Measurements from ENCODE around the gene CFAP119.

DNA sequence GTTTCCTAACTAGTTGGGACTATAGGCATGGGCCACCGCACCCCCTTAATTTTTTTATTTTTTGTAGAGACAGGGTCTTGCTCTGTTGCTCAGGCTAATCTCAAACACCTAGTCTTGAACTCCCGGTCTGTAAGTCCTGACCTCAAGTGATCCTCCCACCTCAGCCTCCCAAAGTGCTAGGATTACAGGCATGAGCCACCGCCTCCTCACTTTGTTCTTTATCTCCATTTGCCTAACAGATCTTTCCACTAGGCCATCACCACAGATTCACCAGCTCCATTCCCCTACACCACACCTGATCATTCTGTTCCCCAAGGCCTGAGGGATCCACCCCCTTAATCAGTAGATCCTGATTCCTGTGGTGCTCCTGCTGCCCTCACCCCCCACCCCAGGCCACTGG, 32.8 kb upstream of the CFAP119 start:
- TF ChIP-seq, protein P1, sequence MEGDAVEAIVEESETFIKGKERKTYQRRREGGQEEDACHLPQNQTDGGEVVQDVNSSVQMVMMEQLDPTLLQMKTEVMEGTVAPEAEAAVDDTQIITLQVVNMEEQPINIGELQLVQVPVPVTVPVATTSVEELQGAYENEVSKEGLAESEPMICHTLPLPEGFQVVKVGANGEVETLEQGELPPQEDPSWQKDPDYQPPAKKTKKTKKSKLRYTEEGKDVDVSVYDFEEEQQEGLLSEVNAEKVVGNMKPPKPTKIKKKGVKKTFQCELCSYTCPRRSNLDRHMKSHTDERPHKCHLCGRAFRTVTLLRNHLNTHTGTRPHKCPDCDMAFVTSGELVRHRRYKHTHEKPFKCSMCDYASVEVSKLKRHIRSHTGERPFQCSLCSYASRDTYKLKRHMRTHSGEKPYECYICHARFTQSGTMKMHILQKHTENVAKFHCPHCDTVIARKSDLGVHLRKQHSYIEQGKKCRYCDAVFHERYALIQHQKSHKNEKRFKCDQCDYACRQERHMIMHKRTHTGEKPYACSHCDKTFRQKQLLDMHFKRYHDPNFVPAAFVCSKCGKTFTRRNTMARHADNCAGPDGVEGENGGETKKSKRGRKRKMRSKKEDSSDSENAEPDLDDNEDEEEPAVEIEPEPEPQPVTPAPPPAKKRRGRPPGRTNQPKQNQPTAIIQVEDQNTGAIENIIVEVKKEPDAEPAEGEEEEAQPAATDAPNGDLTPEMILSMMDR (IDR thresholded peaks at IDR 0.05; ENCODE audit: insufficient read depth, low read length, poor library complexity, severe bottlenecking), result no peak
- TF ChIP-seq EZH2phosphoT487 (conservative IDR thresholded peaks at IDR 0.05; ENCODE audit: low read length), result no peak

Measured in SU-DHL-6 (cell line).